GM12878 (cell line): ENCODE data around the gene CDC42BPA. TPM values are rescaled to one million over a fixed set of nuclear protein-coding genes. Genes with fewer than 3 reads are reported as not detected.

Experiments used
- ATAC-seq: fragments of 200-7000 bp; cut with Tn5 transposase; 3 replicates; pipeline ENCODE4 v1.9.1; 2020; ENCODE audit warnings: mild to moderate bottlenecking, moderate library complexity
- BruUV-seq: library from RNA; stranded (reverse); fragments of 400-500 nt; replicated peaks from 2 replicates; lab custom pipeline; 2021; lab: Mats Ljungman, UMichigan
- CTCF ChIA-PET: fragments of 300-600 bp; sonication (Branson Sonifier 250); formaldehyde crosslinking; extraction: SDS; loops from one replicate; lab custom pipeline; 2021; ENCODE audit warnings: inconsistent platforms; lab: Yijun Ruan, JAX
- POLR2A ChIA-PET: fragments of 350-600 bp; formaldehyde crosslinking; extraction: SDS; loops from one replicate; lab custom pipeline; 2021; ENCODE audit warnings: inconsistent platforms; lab: Charles Lee
- RAD21 ChIA-PET: fragments of 300-600 bp; sonication (Branson Sonifier 250); formaldehyde crosslinking; loops from one replicate; lab custom pipeline; 2023; ENCODE audit warnings: antibody characterized with exemption; ENCODE audit not compliant: unreplicated experiment; lab: Charles Lee
- SMC1A ChIA-PET: fragments of 300-600 bp; sonication (Branson Sonifier 250); formaldehyde crosslinking; loops from one replicate; lab custom pipeline; 2023; ENCODE audit not compliant: unreplicated experiment, uncharacterized antibody; lab: Charles Lee
- DNase-seq: peaks from one replicate; pipeline ENCODE4 v3.0.0-alpha.2; 2011; ENCODE audit warnings: low read depth, low spot score
- FAIRE-seq: peaks from 3 replicates; lab custom pipeline; 2011; peaks lifted over from hg19 to GRCh38; lab: Jason Lieb, UNC
- H2AFZ ChIP-seq: 2 replicates; pipeline ENCODE4 v1.6.0; 2011; ENCODE audit warnings: low read depth, low read length, control low read depth; ENCODE audit not compliant: control insufficient read depth
- H3K27ac ChIP-seq: 2 replicates; pipeline ENCODE4 v1.5.1; 2011; ENCODE audit warnings: control low read depth; ENCODE audit not compliant: control insufficient read depth, insufficient read depth
- H3K27me3 ChIP-seq, 2 experiments: replicated peaks in 1 of 2; 2 replicates each; pipeline versions ENCODE4 v1.6.0 to v1.6.1; 2011; ENCODE audit warnings: low read length in 1 of 2; ENCODE audit not compliant: control insufficient read depth in 2 of 2, insufficient read depth in 2 of 2
- H3K36me3 ChIP-seq, 2 experiments: 2 replicates each; pipeline ENCODE4 v1.5.1; 2011; ENCODE audit warnings: low read length in 1 of 2; ENCODE audit not compliant: control insufficient read depth in 2 of 2, insufficient read depth in 2 of 2
- H3K4me1 ChIP-seq: 2 replicates; pipeline ENCODE4 v1.6.1; 2011; ENCODE audit warnings: mild to moderate bottlenecking, low read length, moderate library complexity, mixed read lengths; ENCODE audit not compliant: control insufficient read depth, insufficient read depth
- H3K4me2 ChIP-seq: 2 replicates; pipeline ENCODE4 v1.6.0; 2011; ENCODE audit warnings: control low read depth; ENCODE audit not compliant: control insufficient read depth, insufficient read depth
- H3K4me3 ChIP-seq: fragments of 200-600 bp; sonication (generic); 2 replicates; pipeline ENCODE4 v1.5.1; 2016
- H3K79me2 ChIP-seq: 2 replicates; pipeline ENCODE4 v1.6.0; 2011; ENCODE audit warnings: low read length; ENCODE audit not compliant: control insufficient read depth, insufficient read depth
- H3K9ac ChIP-seq: 2 replicates; pipeline ENCODE4 v1.8.0; 2011; ENCODE audit warnings: low read length, control low read depth, mixed read lengths; ENCODE audit not compliant: control insufficient read depth, insufficient read depth
- H3K9me3 ChIP-seq: replicated peaks from 3 replicates; pipeline ENCODE4 v1.5.1; 2011; ENCODE audit warnings: mild to moderate bottlenecking, low read length; ENCODE audit not compliant: control insufficient read depth, insufficient read depth
- H4K20me1 ChIP-seq: 2 replicates; pipeline ENCODE4 v1.6.0; 2011; ENCODE audit not compliant: control insufficient read depth, insufficient read depth
- CHD2 ChIP-seq: IDR thresholded peaks from 2 replicates; pipeline ENCODE4 v1.6.1; 2011; ENCODE audit warnings: low read depth, low read length, improper control_type of control experiment, borderline replicate concordance
- LARP7 ChIP-seq: fragments of 450-650 bp; IDR thresholded peaks from 2 replicates; pipeline ENCODE4 v1.6.1; 2017; ENCODE audit warnings: mild to moderate bottlenecking
- NFXL1 ChIP-seq: fragments of 450-650 bp; IDR thresholded peaks from 2 replicates; pipeline ENCODE4 v1.6.1; 2017; ENCODE audit warnings: antibody characterized with exemption, mild to moderate bottlenecking, borderline replicate concordance
- NR2C1 ChIP-seq: fragments of 450-650 bp; IDR thresholded peaks from 2 replicates; pipeline ENCODE4 v1.6.1; 2017; ENCODE audit warnings: antibody characterized with exemption, mild to moderate bottlenecking, moderate library complexity
- SKIL ChIP-seq: fragments of 450-650 bp; IDR thresholded peaks from 2 replicates; pipeline ENCODE4 v1.6.1; 2017; ENCODE audit warnings: mild to moderate bottlenecking, low read depth, inconsistent platforms; ENCODE audit not compliant: poor library complexity, severe bottlenecking
- TAF1 ChIP-seq: IDR thresholded peaks from 2 replicates; pipeline ENCODE4 v1.6.1; 2011; ENCODE audit warnings: mild to moderate bottlenecking, low read depth, low read length, borderline replicate concordance
- WGBS: methylation state at CpG from one replicate; pipeline ENCODE4 v1.1.6; 2016; ENCODE audit warnings: low lambda C conversion rate; ENCODE audit not compliant: insufficient replicate concordance, insufficient coverage; ENCODE audit errors: missing lambda C conversion rate; 5-methylcytosine and 5-hydroxymethylcytosine counted together
- in situ Hi-C: fragments of 300-500 bp; cut with MboI; formaldehyde crosslinking; loops from 9 replicates; pipeline ENCODE4 v1.14.3; 2018; ENCODE audit warnings: mixed read lengths
- intact Hi-C: fragments of 100-400 bp; cut with micrococcal nuclease; formaldehyde crosslinking; loops from one replicate; pipeline ENCODE4 v1.14.2; 2022; ENCODE audit not compliant: unreplicated experiment
- polyA plus RNA-seq, 11 experiments: library from polyadenylated mRNA; depleted of rRNA in 4 of 11; unstranded in 6 of 11; stranded (reverse) in 5 of 11; fragments of >200 nt; fragmentation: Nextera tagmentation in 4 of 11; fragmentation: Illumina TruSeq in 1 of 11; extraction: Ambion mirVana in 4 of 11; extraction: Trizol in 1 of 11; gene quantifications; 1 replicate in 1 of 11; 2 replicates in 10 of 11; pipeline versions ENCODE4 v1.2.1 to v1.2.3, GENCODE V29; 2011 to 2016; ENCODE audit warnings: inconsistent platforms in 2 of 11, missing spikeins in 2 of 11, low read depth in 1 of 11
- total RNA-seq, 4 experiments: library from RNA; depleted of rRNA in 3 of 4; stranded (reverse); fragments of >200 nt in 3 of 4; fragmentation: Illumina TruSeq in 1 of 4; extraction: Trizol in 1 of 4; gene quantifications; 2 replicates each; pipeline versions ENCODE4 v1.2.1 to v1.2.3, GENCODE V29; 2013 to 2021

CDC42BPA gene
- total and polyA plus RNA-seq, 10 of the 15 experiments (the other 5 are each of a cell fraction or from before 2014, with no cell fraction given), result 0.02 to 0.52 (median 0.10) TPM

- H3K9me3 ChIP-seq, result no peaks in the 10 kb centered on the region
- no peaks in the 10 kb centered on the region for H3K36me3 ChIP-seq
- CTCF ChIA-PET, result no interaction called here
- FAIRE-seq, result no peak
- no peaks in the 10 kb centered on the region for H4K20me1 ChIP-seq
- H3K79me2 ChIP-seq, result no peaks in the 10 kb centered on the region
- intact Hi-C loops (no loop called here), in situ Hi-C loops (no loop called here)
- no peaks in the 10 kb centered on the region for H3K4me1 ChIP-seq
- 75% methylated on average over 12 of the region's 13 CpGs for WGBS
- POLR2A ChIA-PET, result no interaction called here
- H3K27ac ChIP-seq, result no peak overlapping the region
- H3K27me3 ChIP-seq, result no peaks in the 10 kb centered on the region
- H2AFZ ChIP-seq, result no peak overlapping the region
- RAD21 ChIA-PET, result no interaction called here
- TF ChIP-seq CHD2 (no peak), NR2C1 (no peak), SKIL (no peak), NFXL1 (no peak)
- TF ChIP-seq, all 136 proteins: peak for 0
- BruUV-seq, result no TSS peak
- SMC1A ChIA-PET, result no interaction called here
- no peak overlapping the region for H3K4me3 ChIP-seq
- DNase-seq (no peak), ATAC-seq (no peak)
- H3K9ac ChIP-seq, result no peak overlapping the region
- H3K4me2 ChIP-seq, result no peak overlapping the region
These were observed 65.2 kb downstream of the CDC42BPA start for GRCh38 chr1:227253065-227253464.

- Histone ChIP-seq H3K27me3 (no peaks in the 10 kb centered on the region), H4K20me1 (no peaks in the 10 kb centered on the region), H3K4me2 (no peak overlapping the region), H3K4me1 (no peaks in the 10 kb centered on the region), H3K79me2 (no peaks in the 10 kb centered on the region), H3K27ac (no peak overlapping the region), H3K36me3 (no peaks in the 10 kb centered on the region), H3K4me3 (no peak overlapping the region), H2AFZ (no peak overlapping the region), H3K9me3 (no peaks in the 10 kb centered on the region), H3K9ac (no peak overlapping the region)
- in situ Hi-C loops, result no loop called here
- BruUV-seq, result no TSS peak
- no peak for DNase-seq
- no peak for FAIRE-seq
- TF ChIP-seq LARP7 (no peak), TAF1 (no peak)
- WGBS, result 18% methylated on average over 6 of the region's 6 CpGs
- ChIA-PET SMC1A (no interaction called here), RAD21 (no interaction called here), CTCF (no interaction called here), POLR2A (no interaction called here)
- intact Hi-C loops, result no loop called here
- ATAC-seq, result no peak
These were observed 72.5 kb downstream of the CDC42BPA start for GRCh38 chr1:227245613-227246320.
